Activated CD8-positive, alpha-beta memory T cell treated with anti-CD3 and anti-CD28 coated beads, Interleukin-2, amount 50 U/mL, for 24 hours (primary cell): Measurements from ENCODE around the gene FOXB1.

Experiments
- DNase-seq: peaks from one replicate; pipeline ENCODE4 v3.0.0-alpha.2; 2020; ENCODE audit errors: extremely low read depth

The FOXB1 gene

GRCh38 chr15:59998950-59999611, 5.0 kb upstream of the FOXB1 start:
- no peak for DNase-seq

- DNase-seq, result no peak
These were observed 4.4 kb upstream of the FOXB1 start for GRCh38 chr15:59999612-60000112.

GRCh38 chr15:60000113-60000823, 3.8 kb upstream of the FOXB1 start:
- DNase-seq, result no peak

- no peak for DNase-seq
These were observed 3.1 kb upstream of the FOXB1 start for GRCh38 chr15:60000824-60001609.

- DNase-seq, result no peak
These were observed 2.2 kb upstream of the FOXB1 start for GRCh38 chr15:60001610-60002527.

GRCh38 chr15:60002528-60003218, 1.4 kb upstream of the FOXB1 start:
- DNase-seq, result no peak

GRCh38 chr15:60003243-60004008, 685 bp upstream of the FOXB1 start:
- DNase-seq, result no peak

GRCh38 chr15:60004846-60005351, 788 bp downstream of the FOXB1 start:
- no peak for DNase-seq

GRCh38 chr15:60005352-60006202, 1.5 kb downstream of the FOXB1 start:
- no peak for DNase-seq

- no peak for DNase-seq
These were observed 2.2 kb downstream of the FOXB1 start for GRCh38 chr15:60006203-60006862.

GRCh38 chr15:60006873-60007272, 2.8 kb downstream of the FOXB1 start:
- DNase-seq, result no peak

GRCh38 chr15:60009124-60009960, 5.2 kb downstream of the FOXB1 start:
- no peak for DNase-seq

GRCh38 chr15:60009980-60010732, 6.0 kb downstream of the FOXB1 start:
- DNase-seq, result no peak

GRCh38 chr15:60010858-60011257, 6.7 kb downstream of the FOXB1 start:
- DNase-seq, result no peak

- DNase-seq, result no peak
These were observed 8.6 kb downstream of the FOXB1 start for GRCh38 chr15:60012695-60013094.
